Activated naive CD4-positive, alpha-beta T cell treated with anti-CD3 and anti-CD28 coated beads, Interleukin-2, amount 50 U/mL, for 24 hours (primary cell): Measurements from ENCODE around the gene DDX56.
"Not testable (repeated sequence)": the region's sequence is repeated elsewhere in the genome, so short reads cannot be mapped to it uniquely, and the experiment has no call there.

ENCODE experiments used
- H3K27ac Mint-ChIP-seq: one replicate; pipeline ENCODE4 v1.8.0; 2021; ENCODE audit warnings: mild to moderate bottlenecking, mixed read lengths
- H3K27me3 Mint-ChIP-seq: one replicate; pipeline ENCODE4 v1.8.0; 2021; ENCODE audit warnings: mixed read lengths
- H3K36me3 Mint-ChIP-seq: one replicate; pipeline ENCODE4 v1.8.0; 2021; ENCODE audit warnings: mixed read lengths
- H3K4me1 Mint-ChIP-seq: one replicate; pipeline ENCODE4 v1.8.0; 2021; ENCODE audit warnings: mixed read lengths
- H3K4me3 Mint-ChIP-seq: one replicate; pipeline ENCODE4 v1.8.0; 2021; ENCODE audit warnings: mild to moderate bottlenecking, mixed read lengths
- H3K9me3 Mint-ChIP-seq: one replicate; pipeline ENCODE4 v1.8.0; 2021; ENCODE audit warnings: mixed read lengths

DDX56 gene

DNA sequence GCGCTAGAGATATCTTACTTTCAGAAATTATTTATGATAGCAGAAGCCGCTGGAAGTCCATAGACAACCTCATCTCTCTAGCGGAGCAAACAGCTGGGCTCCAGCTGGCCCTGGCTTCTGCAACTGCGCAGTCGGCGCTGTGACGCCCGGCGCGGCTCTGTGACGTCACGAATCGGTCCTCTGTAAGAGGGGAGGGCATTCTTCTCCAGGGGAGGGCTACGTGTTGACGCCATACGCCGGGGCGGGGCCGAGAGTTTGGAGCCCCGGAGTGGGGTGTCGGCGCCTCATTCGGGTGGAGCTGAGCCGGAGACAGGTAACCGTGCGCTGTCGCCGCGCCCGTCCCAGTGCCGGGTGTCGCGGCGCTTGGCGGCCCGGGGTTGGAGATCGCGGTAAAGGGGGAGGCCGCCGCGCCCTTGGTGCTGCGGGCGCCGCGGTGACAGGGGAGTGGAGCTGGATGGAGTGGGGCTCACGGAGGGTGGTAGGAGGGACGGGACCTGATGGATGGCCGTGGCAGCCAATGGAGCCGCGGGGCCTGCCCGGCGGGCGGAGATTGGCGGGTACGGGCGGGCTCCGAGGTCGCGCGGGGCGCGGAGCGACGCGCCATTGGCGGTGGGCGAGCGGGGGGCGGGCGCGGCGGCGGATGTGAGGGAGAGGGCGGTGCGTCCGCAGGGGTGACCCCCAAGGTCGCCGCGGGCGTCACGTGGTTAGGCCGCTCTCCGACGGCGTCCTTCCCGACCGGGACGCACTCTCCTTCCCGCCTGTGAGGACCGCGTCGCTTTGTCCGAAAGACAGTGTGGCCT lies 32.8 kb upstream of the DDX56 start, which contains the start of gene OGDH:
TSS of gene OGDH (plus strand) at position 287 of the 800 bp plus-strand sequence. CDS start 17,717 bp downstream, outside the sequence.
- Mint-ChIP-seq H3K27ac (peak within 1 kb of the TSS; percentile 99), H3K36me3 (peaks cover 3% of the 10 kb centered on the region)

DNA sequence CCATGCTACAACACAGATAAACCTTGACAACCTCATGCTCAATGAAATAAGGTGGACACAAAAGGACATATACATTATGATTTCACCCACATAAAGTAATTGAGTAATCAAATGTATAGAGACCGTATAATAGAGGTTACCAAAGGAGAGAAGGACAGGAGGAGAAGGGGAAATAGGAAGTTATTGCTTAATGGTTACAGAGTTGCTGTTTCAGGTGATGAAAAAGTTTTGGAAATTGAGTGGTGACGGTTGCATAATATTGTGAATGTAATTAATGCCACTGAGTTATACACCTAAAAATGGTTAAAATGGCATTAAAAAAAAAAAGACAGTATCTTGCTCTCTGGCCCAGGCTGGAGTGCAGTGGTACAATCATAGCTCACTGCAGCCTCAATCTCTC lies 31.2 kb upstream of the DDX56 start:
- Mint-ChIP-seq H3K36me3 (peaks cover 3% of the 10 kb centered on the region), H3K27me3 (no peaks in the 10 kb centered on the region), H3K9me3 (no peaks in the 10 kb centered on the region), H3K4me1 (peaks cover 33% of the 10 kb centered on the region), H3K4me3 (peak overlapping the region; percentile 61), H3K27ac (no peak overlapping the region)

More for the DNA sequence above, 32.8 kb upstream of the DDX56 start, which contains the start of gene OGDH:
- Mint-ChIP-seq H3K27me3 (no peaks in the 10 kb centered on the region), H3K4me1 (peaks cover 36% of the 10 kb centered on the region), H3K4me3 (peak within 1 kb of the TSS; percentile 98), H3K9me3 (no peaks in the 10 kb centered on the region)

DNA sequence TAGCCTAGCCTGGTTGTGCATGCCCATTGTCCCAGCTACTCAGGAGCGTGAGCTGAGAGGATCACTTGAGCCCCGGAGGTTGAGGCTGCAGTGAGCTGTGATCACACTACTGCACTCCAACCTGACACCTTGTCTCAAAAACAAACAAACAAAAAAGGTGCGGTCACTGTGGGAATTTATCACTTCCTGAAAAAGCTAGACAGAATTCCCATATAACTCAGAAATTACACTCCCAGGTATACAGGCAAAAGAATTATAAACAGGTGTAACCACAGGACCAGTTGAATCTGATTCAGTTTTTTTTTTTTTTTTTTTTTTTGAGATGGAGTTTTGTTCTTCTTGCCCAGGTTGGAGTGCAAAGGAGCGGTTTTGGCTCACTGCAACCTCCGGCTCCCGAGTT lies 29.5 kb upstream of the DDX56 start:
- Mint-ChIP-seq H3K36me3 (peaks cover 3% of the 10 kb centered on the region), H3K4me1 (peaks cover 20% of the 10 kb centered on the region), H3K4me3 (no peak overlapping the region), H3K27ac (no peak overlapping the region), H3K27me3 (no peaks in the 10 kb centered on the region), H3K9me3 (no peaks in the 10 kb centered on the region)

DNA sequence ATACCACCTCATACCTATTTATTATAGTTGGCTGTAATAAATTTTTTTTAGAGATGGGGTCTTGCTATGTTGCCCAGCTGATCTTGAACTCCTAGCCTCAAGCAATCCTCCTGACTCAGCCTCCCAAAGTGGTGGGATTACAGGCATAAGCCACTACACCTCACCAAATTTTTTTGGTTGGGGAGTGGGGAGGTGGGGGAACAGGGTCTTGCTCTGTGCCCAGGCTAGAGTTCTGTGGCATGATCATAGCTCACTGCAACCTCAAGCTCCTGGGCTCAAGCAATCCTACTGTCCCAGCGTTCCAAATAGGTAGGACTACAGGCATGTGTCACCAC lies 28.8 kb upstream of the DDX56 start:
- H3K27ac Mint-ChIP-seq, result no peak overlapping the region
- H3K4me3 Mint-ChIP-seq, result no peak overlapping the region
- peaks cover 16% of the 10 kb centered on the region for H3K4me1 Mint-ChIP-seq
- no peaks in the 10 kb centered on the region for H3K27me3 Mint-ChIP-seq
- H3K36me3 Mint-ChIP-seq, result peaks cover 3% of the 10 kb centered on the region
- no peaks in the 10 kb centered on the region for H3K9me3 Mint-ChIP-seq

DNA sequence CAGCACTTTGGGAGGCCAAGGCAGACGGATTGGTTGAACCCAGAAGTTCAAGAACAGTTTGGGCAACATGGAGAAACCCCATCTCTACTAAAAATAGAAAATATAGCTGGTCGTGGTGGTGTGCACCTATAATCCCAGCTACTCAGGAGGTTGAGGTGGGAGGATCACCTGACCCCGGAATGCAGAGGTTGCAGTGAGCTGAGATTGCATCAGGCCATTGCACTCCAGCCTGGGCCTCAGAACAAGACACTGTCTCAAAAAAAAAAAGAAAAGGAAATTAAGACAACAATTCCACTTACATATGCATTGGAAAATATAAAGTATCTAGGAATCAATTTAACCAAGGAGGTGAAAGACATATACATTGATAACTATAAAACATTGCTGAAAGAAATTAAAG lies 25.5 kb upstream of the DDX56 start:
- Mint-ChIP-seq H3K36me3 (no peaks in the 10 kb centered on the region), H3K4me3 (no peak overlapping the region), H3K27me3 (no peaks in the 10 kb centered on the region), H3K9me3 (no peaks in the 10 kb centered on the region), H3K4me1 (no peaks in the 10 kb centered on the region), H3K27ac (no peak overlapping the region)

DNA sequence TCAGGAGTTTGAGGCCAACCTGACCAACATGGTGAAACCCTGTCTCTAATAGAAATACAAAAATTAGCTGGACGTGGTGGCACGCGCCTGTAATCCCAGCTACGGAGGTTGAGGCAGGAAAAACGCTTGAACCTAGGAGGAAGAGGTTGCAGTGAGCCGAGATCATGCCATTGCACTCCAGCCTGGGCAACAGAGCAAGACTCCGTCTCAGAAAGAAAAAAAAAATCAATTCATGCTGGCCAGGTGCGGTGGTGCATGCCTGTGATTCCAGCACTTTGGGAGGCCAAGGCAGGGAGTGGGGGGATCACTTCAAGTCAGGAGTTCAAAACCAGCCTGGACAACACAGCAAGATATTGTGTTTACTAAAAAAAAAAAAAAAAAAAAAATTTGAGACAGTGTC lies 23.5 kb upstream of the DDX56 start:
- H3K36me3 Mint-ChIP-seq, H3K27me3 Mint-ChIP-seq, H3K4me3 Mint-ChIP-seq, H3K9me3 Mint-ChIP-seq, H3K27ac Mint-ChIP-seq, H3K4me1 Mint-ChIP-seq: not testable (repeated sequence)

DNA sequence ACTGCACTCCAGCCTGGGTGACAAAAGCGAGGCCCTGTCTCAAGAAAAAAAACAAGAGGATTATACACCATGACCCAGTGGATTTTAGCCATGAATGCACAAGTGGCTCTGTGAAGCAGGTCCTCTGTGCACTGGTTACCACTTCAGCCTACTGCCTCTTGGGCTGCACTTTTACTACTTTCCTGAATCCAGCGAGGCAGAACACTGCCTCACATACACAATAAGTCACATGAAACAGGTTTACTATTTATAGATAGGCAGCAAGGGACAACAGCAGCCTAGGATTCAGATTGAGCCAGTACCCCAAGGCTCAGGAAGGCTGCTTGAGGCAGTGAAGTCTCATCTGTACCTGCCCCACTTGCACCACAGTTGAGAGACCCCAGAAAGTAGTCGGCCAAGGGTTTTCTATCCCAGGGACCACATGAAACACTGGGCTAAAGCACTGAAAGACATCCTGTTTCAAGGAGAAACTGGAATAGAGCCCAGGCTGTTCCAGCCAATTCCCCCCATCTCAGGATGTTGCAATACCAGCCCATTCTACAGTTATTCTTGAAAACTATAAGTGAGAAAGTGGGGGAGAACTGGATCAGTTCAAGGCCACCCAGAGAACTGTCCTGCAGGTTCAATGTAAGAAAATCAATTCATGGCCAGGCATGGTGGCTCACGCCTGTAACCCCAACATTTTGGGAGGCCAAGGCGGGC lies 22.4 kb upstream of the DDX56 start:
- Mint-ChIP-seq H3K9me3 (no peaks in the 10 kb centered on the region), H3K27me3 (no peaks in the 10 kb centered on the region), H3K4me3 (no peak overlapping the region), H3K27ac (no peak overlapping the region), H3K4me1 (no peaks in the 10 kb centered on the region), H3K36me3 (no peaks in the 10 kb centered on the region)

DNA sequence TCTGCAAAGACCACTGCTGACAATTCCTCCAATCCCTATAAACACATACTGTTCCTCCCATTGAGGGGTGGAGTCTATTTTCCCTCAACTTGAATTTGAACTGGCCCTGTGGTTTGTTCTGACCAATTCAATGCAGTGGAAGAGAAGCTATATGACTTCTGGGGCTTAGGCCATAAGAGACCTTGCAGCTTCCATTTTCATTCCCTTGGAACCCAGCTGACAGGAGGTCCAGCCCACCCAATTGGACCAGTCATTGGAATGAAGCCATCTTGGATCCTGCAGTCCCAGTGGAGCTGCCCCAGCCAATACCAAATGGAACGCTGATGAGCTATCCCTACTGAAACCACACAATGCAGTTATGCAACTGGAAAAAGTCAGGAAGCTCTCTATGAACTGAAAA lies 17.2 kb upstream of the DDX56 start:
- H3K27me3 Mint-ChIP-seq, result no peaks in the 10 kb centered on the region
- no peaks in the 10 kb centered on the region for H3K9me3 Mint-ChIP-seq
- peaks cover 7% of the 10 kb centered on the region for H3K4me1 Mint-ChIP-seq
- H3K36me3 Mint-ChIP-seq, result no peaks in the 10 kb centered on the region
- H3K4me3 Mint-ChIP-seq, result no peak overlapping the region
- H3K27ac Mint-ChIP-seq, result no peak overlapping the region

DNA sequence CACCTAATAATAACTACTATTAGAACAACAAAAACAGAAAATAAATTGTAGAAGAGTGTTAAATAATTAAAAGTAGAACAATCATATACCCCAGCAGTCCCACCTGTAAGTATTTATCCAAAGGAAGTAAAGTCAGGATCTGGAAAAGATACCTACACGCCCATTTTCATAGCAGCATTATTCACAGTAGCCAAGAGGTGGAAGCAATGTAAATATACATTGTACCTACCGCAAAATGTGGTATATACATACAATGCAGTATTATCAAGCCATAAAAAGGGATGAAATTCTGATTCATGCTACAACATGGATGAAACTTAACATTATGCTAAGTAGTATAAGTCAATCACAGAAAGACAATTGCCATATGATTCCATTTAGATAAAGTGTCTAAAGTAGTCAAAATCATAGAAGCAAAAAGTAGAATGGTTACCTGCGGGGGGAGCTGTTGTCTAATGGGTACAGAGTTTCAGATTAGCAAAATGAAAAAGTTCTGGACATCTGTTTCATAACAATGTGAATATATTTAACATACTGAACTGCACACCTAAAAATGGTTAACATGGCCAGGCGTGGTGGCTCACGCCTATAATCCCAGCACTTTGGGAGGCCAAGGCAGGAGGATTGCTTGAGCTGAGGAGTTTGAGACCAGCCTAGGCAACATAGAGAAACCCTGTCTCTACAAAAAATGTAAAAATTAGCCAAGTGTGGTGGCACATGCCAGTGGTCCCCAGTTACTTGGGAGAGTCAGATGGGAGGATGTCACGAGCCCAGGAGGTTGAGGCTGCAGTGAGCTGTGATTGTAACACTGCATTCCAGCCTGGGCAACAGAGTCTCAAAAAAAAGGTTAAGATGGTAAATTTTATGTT lies 14.4 kb upstream of the DDX56 start:
- Mint-ChIP-seq H3K9me3 (no peaks in the 10 kb centered on the region), H3K4me3 (peak overlapping the region; percentile 27), H3K4me1 (peaks cover 7% of the 10 kb centered on the region), H3K27me3 (no peaks in the 10 kb centered on the region), H3K27ac (peak overlapping the region; percentile 62), H3K36me3 (no peaks in the 10 kb centered on the region)

DNA sequence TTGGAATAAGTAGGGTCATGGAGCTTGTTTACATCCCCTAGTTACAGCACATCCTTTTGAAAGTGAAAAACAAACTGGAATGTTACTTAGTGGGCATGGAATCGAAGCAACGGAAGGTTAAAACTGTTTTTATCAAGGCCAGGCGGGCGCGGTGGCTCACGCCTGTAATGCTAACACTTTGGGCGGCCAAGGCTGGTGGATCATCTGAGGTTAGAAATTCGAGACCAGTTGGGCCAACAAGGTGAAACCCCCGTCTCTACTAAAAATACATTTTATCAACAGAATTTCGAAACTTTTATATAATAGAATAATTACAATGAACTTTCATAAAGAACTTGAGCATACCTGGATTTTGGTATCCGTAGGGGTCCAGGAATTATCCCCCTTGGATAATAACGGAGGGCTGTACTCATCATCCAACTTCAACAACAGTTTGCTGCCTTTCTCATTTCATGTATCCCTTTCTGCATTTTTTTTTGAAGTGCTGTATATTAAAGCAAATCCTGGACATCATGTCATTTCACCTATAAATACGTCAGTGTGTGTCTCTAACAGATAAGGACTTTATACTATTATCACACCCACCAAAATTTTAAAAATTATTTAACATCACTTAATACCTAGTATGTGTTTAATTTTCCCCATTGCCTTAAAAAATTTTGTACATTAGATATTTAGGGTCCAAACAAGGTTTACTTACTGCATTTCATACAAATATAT lies 9.6 kb upstream of the DDX56 start:
- peak overlapping the region; percentile 91 for H3K4me3 Mint-ChIP-seq
- no peaks in the 10 kb centered on the region for H3K9me3 Mint-ChIP-seq
- H3K4me1 Mint-ChIP-seq, result peaks cover 32% of the 10 kb centered on the region
- H3K36me3 Mint-ChIP-seq, result peaks cover 9% of the 10 kb centered on the region
- H3K27me3 Mint-ChIP-seq, result no peaks in the 10 kb centered on the region
- peak overlapping the region; percentile 98 for H3K27ac Mint-ChIP-seq

DNA sequence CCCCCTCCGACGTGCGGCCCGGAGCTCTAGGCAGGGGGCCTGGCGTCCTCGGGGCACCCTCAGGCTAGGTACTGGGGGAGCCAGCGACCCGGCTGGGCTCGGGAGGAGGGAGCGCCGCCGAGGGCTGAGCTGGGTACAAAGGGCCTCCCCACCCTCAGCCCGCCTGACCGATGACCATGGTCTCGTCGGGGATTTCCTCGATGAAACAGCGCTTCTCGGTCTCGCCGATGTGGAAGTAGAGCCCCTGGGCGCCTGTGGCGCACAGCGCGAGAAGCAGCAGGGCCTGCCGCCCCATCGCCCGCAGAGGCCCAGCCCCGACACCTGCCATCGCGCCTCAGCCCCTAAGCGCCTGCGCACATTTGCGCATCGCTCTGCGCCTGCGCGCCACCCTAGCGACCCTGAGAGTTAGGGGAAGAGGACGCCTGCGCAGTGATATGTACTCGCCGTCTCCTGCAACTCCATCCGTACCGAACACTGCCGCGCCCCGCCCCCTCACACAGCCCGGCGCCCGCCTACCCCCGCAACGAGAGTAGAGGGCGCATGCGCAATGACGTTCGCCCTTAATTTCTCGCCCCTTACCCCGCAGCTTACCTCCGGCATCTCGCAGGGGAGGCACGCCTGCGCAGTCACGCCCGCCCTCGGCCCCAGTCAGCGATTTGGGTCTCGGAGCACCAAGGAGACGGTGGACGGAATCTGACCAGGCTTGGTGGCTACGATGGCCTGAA lies 8.3 kb upstream of the DDX56 start, which contains the start of gene TMED4:
TSS of gene TMED4 (minus strand) at position 353 of the 725 bp plus-strand sequence. CDS start at position 328, 25 bp downstream.
- H3K36me3 Mint-ChIP-seq, result peaks cover 9% of the 10 kb centered on the region
- peak within 1 kb of the TSS; percentile 91 for H3K4me3 Mint-ChIP-seq
- peaks cover 26% of the 10 kb centered on the region for H3K4me1 Mint-ChIP-seq
- peak within 1 kb of the TSS; percentile 98 for H3K27ac Mint-ChIP-seq
- H3K9me3 Mint-ChIP-seq, result no peaks in the 10 kb centered on the region
- no peaks in the 10 kb centered on the region for H3K27me3 Mint-ChIP-seq

DNA sequence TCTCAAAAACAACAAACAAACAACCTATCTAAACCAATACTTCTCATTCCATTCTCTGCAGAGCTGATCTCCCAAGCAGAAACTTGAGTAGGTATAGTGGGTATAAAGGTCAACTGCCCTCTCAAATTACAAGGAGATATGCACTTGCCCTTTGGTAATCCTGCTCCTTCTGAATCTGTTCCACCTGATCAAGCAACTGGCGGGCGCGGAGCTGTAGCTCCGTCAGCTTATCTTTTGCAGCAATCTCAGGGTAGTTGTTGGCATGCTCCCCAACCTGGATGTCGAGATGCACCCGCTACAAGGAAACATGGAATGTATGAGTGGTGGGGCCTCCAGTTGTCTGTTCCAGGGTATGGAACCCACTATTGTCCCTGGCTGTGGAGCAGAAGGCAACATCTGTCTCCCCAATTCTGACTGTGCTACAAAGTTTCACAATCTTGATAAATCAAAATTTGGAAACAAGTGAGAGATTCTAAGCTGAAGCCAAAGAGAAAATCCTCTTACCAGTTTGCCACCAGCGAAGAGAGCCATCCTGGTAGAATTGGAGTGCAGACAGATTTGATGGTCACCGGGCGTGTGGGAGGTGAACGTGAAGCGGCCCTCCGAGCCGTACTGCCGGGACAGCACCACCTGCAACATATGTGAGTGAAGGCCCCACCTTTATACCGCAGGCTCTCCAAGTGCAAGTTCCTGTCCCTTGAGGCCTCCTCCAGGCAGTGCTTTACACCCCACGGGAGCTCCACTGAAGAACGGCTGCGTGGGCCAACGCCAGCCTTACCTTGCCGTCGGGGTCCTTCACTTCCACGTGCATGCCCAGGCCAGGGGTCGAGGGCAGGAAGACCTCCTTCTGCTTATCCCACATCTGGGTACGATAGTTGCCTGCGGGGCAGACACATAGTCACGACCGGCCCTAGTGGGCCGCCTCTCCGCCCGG lies 7.5 kb upstream of the DDX56 start:
- Mint-ChIP-seq H3K36me3 (peaks cover 11% of the 10 kb centered on the region), H3K4me1 (peaks cover 27% of the 10 kb centered on the region), H3K27ac (peak overlapping the region; percentile 98), H3K9me3 (no peaks in the 10 kb centered on the region), H3K27me3 (no peaks in the 10 kb centered on the region), H3K4me3 (peak overlapping the region; percentile 91)

DNA sequence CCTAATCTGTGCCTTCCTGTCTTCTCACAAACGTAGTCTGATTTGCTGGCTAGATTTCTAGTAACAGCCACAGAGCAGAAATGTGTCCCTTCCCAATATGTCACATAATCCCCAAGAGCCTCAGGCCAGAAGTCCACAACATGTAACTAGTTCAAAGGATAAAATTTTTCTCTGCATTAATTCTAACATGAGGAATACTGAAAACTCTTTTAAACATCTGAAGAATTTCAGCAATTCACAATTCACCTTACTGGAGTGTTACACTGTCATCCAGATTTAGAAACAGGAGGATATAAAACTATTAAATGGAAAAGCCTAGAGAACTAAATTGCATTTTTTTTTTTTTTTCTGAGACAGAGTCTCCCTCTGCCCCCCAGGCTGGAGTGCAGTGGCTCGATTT lies 2.5 kb upstream of the DDX56 start:
- Mint-ChIP-seq H3K4me3 (peak overlapping the region; percentile 23), H3K36me3 (peaks cover 20% of the 10 kb centered on the region), H3K27ac (peak overlapping the region; percentile 72), H3K27me3 (no peaks in the 10 kb centered on the region), H3K4me1 (peaks cover 51% of the 10 kb centered on the region), H3K9me3 (no peaks in the 10 kb centered on the region)

DNA sequence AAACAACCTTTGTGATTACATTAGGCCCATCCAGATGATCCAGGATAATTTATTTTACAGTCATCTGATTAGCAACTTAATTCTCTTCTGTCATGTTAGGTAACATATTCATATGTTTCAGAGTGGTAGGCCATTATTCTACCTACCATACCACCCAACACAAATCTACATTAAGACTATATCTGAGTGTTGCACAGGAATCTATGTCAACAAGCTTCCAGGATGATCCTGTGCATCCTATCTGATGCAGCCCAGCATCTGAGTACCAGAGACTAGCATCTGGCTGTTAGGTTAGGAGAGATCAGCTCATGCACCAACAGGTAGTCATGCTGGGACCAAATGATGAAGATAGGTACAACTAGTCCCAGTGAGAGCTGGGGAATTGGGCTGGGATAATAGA lies 1.3 kb upstream of the DDX56 start:
- Mint-ChIP-seq H3K27me3 (no peaks in the 10 kb centered on the region), H3K4me3 (peak overlapping the region; percentile 98), H3K36me3 (peaks cover 18% of the 10 kb centered on the region), H3K4me1 (peaks cover 43% of the 10 kb centered on the region), H3K27ac (peak overlapping the region; percentile 96), H3K9me3 (no peaks in the 10 kb centered on the region)
